ENCODE data around the gene CBFA2T3.

DNA sequence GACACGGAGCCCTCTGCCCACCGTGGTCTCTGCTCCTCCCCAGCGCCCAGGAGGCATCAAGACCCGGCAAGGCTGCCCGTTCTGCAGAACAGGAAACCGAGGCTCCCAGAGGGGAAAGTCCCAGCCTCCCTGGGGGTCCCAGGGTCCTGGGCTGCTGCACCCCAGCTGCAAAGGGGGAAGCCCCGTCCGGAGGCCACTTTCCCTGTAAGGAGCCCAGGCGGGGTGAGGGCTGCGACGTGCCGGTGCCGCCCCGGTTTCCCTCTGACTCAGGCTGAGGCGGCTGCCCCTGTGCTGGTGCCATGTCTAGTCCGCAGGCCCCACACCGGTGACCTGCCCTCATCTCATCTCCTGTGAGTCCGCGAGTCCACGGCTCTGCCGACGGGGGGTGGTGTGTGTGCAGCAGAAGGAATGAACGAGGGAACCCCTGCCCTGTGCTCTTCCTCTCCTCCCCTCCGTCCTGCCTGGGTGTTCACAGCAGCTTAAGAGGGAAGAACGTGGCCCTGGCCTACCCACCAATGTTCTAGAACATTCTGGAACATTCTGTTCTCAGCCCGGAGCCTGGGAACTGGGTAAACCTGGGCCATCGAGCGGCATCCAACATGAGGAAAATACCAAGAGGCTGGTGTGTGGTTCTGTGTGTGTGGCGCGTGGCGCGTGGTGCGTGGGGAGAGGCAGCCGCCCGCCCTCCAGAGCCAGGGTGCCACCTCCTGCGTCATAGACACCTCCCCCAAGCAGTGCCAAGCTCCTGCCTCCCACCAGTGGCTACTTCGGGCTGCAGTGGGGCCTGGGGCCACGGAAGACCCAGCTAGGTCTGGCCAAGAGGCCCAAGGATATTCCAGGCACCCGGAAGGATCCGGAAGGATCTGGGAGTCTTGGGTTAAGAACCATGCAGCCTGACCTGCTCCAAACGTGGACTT lies 7.0 kb upstream of the CBFA2T3 start:
- TF ChIP-seq EZH2 (IDR thresholded peaks at IDR 0.05) = no peak
- TF ChIP-seq POLR2AphosphoS5 (IDR thresholded peaks at IDR 0.05; ENCODE audit: borderline replicate concordance, low read depth, low read length) = no peak
- TF ChIP-seq FOXP2 (optimal IDR thresholded peaks at IDR 0.05; ENCODE audit: control extremely low read depth, extremely low read length, insufficient read depth) = no peak
